ENCODE results near the gene GGCT.

The GGCT gene

GRCh38 chr7:30501264-30501663 lies 3.4 kb downstream of the GGCT start (continued):
- no peak for TF ChIP-seq PRDM2 (tag by site-specific recombination; IDR thresholded peaks at IDR 0.05; ENCODE audit: borderline replicate concordance)

DNA sequence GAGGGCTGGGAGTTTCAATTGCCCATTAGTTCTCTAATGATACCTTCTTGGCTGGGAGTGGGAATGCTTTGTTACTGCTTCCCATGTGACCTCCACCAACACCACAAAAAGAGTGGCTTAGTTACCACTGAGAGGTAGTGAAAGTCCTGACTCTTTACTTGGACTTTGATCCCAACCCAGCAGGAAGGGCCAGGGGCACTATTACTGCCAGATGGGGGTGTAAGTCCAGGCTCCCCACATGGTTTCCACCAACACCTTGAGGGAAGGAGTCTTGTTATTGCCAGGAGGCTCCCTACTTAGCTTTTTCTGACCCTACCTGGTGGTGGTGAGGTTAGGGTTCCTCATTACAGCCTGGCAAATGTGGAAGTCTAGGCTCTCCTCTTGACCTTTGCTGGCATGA lies 11.4 kb downstream of the GGCT start:
- Histone ChIP-seq H3K9me3 (ENCODE audit: control insufficient read depth, insufficient read depth, low read depth, low read length) (no peaks in the 10 kb centered on the region), H3K4me3 (ENCODE audit: low read depth, low read length) (no peak overlapping the region), H3K36me3 (ENCODE audit: control insufficient read depth in 2 of 2, insufficient read depth in 1 of 2, low read length in 2 of 2) (peaks cover 14 to 17% of the 10 kb centered on the region in 2 experiments), H3K27ac (ENCODE audit: extremely low read depth, low read depth, low read length) (no peak overlapping the region), H3K4me1 (ENCODE audit: control insufficient read depth, insufficient read depth, low read length) (no peaks in the 10 kb centered on the region)
- no peak for TF ChIP-seq ZSCAN23 (tag by site-specific recombination; IDR thresholded peaks at IDR 0.05)
- TF ChIP-seq ZNF529 (tag by site-specific recombination; IDR thresholded peaks at IDR 0.05; ENCODE audit: insufficient replicate concordance) = no peak
- no peak for TF ChIP-seq TRIM28 (IDR thresholded peaks at IDR 0.05; ENCODE audit: borderline replicate concordance, low read length)
- TF ChIP-seq, protein P1, sequence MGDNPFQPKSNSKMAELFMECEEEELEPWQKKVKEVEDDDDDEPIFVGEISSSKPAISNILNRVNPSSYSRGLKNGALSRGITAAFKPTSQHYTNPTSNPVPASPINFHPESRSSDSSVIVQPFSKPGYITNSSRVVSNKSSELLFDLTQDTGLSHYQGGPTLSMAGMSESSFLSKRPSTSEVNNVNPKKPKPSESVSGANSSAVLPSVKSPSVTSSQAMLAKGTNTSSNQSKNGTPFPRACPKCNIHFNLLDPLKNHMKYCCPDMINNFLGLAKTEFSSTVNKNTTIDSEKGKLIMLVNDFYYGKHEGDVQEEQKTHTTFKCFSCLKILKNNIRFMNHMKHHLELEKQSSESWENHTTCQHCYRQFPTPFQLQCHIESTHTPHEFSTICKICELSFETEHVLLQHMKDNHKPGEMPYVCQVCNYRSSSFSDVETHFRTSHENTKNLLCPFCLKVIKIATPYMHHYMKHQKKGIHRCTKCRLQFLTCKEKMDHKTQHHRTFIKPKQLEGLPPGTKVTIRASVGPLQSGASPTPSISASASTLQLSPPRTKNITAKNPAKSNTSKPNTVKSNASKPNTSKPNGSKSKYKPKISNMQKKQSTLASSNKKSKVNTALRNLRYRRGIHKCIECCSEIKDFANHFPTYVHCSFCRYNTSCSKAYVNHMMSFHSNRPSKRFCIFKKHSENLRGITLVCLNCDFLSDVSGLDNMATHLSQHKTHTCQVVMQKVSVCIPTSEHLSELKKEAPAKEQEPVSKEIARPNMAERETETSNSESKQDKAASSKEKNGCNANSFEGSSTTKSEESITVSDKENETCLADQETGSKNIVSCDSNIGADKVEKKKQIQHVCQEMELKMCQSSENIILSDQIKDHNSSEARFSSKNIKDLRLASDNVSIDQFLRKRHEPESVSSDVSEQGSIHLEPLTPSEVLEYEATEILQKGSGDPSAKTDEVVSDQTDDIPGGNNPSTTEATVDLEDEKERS (tag by site-specific recombination; IDR thresholded peaks at IDR 0.05) = no peak
- TF ChIP-seq YY2 (tag by site-specific recombination; IDR thresholded peaks at IDR 0.05) = no peak
- CTCF ChIA-PET = no interaction called here
- POLR2A ChIA-PET = no interaction called here

GRCh38 chr7:30491417-30491816 lies 13.2 kb downstream of the GGCT start:
- Histone ChIP-seq H3K4me3 (ENCODE audit: low read depth, low read length) (no peak overlapping the region), H3K4me1 (ENCODE audit: control insufficient read depth, insufficient read depth, low read length) (no peaks in the 10 kb centered on the region), H3K9me3 (ENCODE audit: control insufficient read depth, insufficient read depth, low read depth, low read length) (no peaks in the 10 kb centered on the region), H3K27ac (ENCODE audit: extremely low read depth, low read depth, low read length) (no peak overlapping the region), H3K36me3 (ENCODE audit: control insufficient read depth in 2 of 2, insufficient read depth in 1 of 2, low read length in 2 of 2) (peaks cover 3 to 6% of the 10 kb centered on the region in 2 experiments; a peak in 2 of 3 replicates)
- ChIA-PET CTCF (no interaction called here), POLR2A (no interaction called here)
- no peak for TF ChIP-seq ZEB2 (tag by site-specific recombination; IDR thresholded peaks at IDR 0.05)
- no peak for TF ChIP-seq ZNF2 (tag by site-specific recombination; IDR thresholded peaks at IDR 0.05)
- no peak for TF ChIP-seq ZFHX2 (tag by site-specific recombination; conservative IDR thresholded peaks at IDR 0.05)
- no peak for TF ChIP-seq ZBTB49 (tag by site-specific recombination; IDR thresholded peaks at IDR 0.05; ENCODE audit: low read depth)
